Loucy (cell line): Measurements from ENCODE around the gene BCKDHB.
A peak's percentile ranks its signal among the peaks of the same experiment; 100 is the strongest.

Source experiments
- H2AFZ ChIP-seq: fragments of 200-600 bp; sonication (generic); 2 replicates; pipeline ENCODE4 v1.6.0; 2016; ENCODE audit warnings: antibody characterized with exemption, mild to moderate bottlenecking, low read length, moderate library complexity
- H3F3A ChIP-seq: fragments of 200-600 bp; 2 replicates; pipeline ENCODE4 v1.6.0; 2016; ENCODE audit warnings: antibody characterized with exemption, low read depth, mild to moderate bottlenecking
- H3K27me3 ChIP-seq: fragments of 200-600 bp; sonication (generic); 2 replicates; pipeline ENCODE4 v1.6.1; 2014; ENCODE audit warnings: low read length, mild to moderate bottlenecking; ENCODE audit not compliant: insufficient read depth, poor library complexity, severe bottlenecking
- H3K36me3 ChIP-seq: fragments of 200-600 bp; sonication (generic); 2 replicates; pipeline ENCODE4 v1.6.1; 2016; ENCODE audit warnings: low read length; ENCODE audit not compliant: insufficient read depth
- H3K4me1 ChIP-seq: fragments of 200-600 bp; sonication (generic); 2 replicates; pipeline ENCODE4 v1.5.1; 2014; ENCODE audit warnings: low read length, mild to moderate bottlenecking; ENCODE audit not compliant: insufficient read depth, poor library complexity, severe bottlenecking
- H3K4me2 ChIP-seq: fragments of 200-600 bp; sonication (generic); 2 replicates; pipeline ENCODE4 v1.6.0; 2014; ENCODE audit warnings: antibody characterized with exemption, low read length, low read depth, mild to moderate bottlenecking; ENCODE audit not compliant: poor library complexity, severe bottlenecking
- H3K4me3 ChIP-seq: fragments of 200-600 bp; sonication (generic); 2 replicates; pipeline ENCODE4 v1.5.1; 2014; ENCODE audit warnings: low read length, mild to moderate bottlenecking, mixed read lengths; ENCODE audit not compliant: poor library complexity, severe bottlenecking
- H3K79me2 ChIP-seq: fragments of 200-600 bp; sonication (generic); 2 replicates; pipeline ENCODE4 v1.6.1; 2014; ENCODE audit warnings: low read length; ENCODE audit not compliant: insufficient read depth
- H3K9ac ChIP-seq: fragments of 200-600 bp; sonication (generic); 2 replicates; pipeline ENCODE4 v1.6.0; 2014; ENCODE audit warnings: mild to moderate bottlenecking, low read depth, low read length, moderate library complexity; ENCODE audit not compliant: poor library complexity, severe bottlenecking
- H3K9me2 ChIP-seq: fragments of 200-600 bp; sonication (generic); replicated peaks from 2 replicates; pipeline ENCODE4 v1.6.1; 2016; ENCODE audit warnings: low read depth, low read length, mixed read lengths
- H3K9me3 ChIP-seq: fragments of 200-600 bp; sonication (generic); 2 replicates; pipeline ENCODE4 v1.6.1; 2014; ENCODE audit warnings: mild to moderate bottlenecking, antibody characterized with exemption, low read length, low read depth; ENCODE audit not compliant: insufficient read depth
- H4K20me1 ChIP-seq: fragments of 200-600 bp; sonication (generic); 2 replicates; pipeline ENCODE4 v1.6.0; 2014; ENCODE audit warnings: antibody characterized with exemption, low read length, mild to moderate bottlenecking; ENCODE audit not compliant: insufficient read depth, poor library complexity, severe bottlenecking
- EZH2phosphoT487 ChIP-seq: fragments of 200-600 bp; IDR thresholded peaks from 2 replicates; pipeline ENCODE4 v1.6.1; 2018; ENCODE audit warnings: antibody characterized with exemption, mild to moderate bottlenecking, moderate library complexity, borderline replicate concordance
- TF ChIP-seq, protein P1 (sequence below): fragments of 200-600 bp; sonication (generic); conservative IDR thresholded peaks from 2 replicates; pipeline ENCODE4 v1.5.1; 2014; ENCODE audit warnings: mild to moderate bottlenecking, antibody characterized with exemption, low read length

BCKDHB gene

GRCh38 chr6:80214436-80215022, 108.1 kb downstream of the BCKDHB start:
- Histone ChIP-seq H3K9me3 (no peaks in the 10 kb centered on the region), H3K4me1 (peaks cover 4% of the 10 kb centered on the region), H3K9ac (no peak overlapping the region), H2AFZ (no peak overlapping the region), H3K4me2 (no peak overlapping the region), H3F3A (no peaks in the 10 kb centered on the region), H3K9me2 (no peaks in the 10 kb centered on the region), H3K36me3 (no peaks in the 10 kb centered on the region), H3K79me2 (no peaks in the 10 kb centered on the region), H3K4me3 (no peak overlapping the region), H3K27me3 (no peaks in the 10 kb centered on the region), H4K20me1 (no peaks in the 10 kb centered on the region)
- TF ChIP-seq, protein P1, sequence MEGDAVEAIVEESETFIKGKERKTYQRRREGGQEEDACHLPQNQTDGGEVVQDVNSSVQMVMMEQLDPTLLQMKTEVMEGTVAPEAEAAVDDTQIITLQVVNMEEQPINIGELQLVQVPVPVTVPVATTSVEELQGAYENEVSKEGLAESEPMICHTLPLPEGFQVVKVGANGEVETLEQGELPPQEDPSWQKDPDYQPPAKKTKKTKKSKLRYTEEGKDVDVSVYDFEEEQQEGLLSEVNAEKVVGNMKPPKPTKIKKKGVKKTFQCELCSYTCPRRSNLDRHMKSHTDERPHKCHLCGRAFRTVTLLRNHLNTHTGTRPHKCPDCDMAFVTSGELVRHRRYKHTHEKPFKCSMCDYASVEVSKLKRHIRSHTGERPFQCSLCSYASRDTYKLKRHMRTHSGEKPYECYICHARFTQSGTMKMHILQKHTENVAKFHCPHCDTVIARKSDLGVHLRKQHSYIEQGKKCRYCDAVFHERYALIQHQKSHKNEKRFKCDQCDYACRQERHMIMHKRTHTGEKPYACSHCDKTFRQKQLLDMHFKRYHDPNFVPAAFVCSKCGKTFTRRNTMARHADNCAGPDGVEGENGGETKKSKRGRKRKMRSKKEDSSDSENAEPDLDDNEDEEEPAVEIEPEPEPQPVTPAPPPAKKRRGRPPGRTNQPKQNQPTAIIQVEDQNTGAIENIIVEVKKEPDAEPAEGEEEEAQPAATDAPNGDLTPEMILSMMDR, result peak; percentile 76
- no peak for TF ChIP-seq EZH2phosphoT487

GRCh38 chr6:80215063-80215462, 108.6 kb downstream of the BCKDHB start:
- no peak overlapping the region for H3K4me2 ChIP-seq
- H3K4me3 ChIP-seq, result no peak overlapping the region
- no peaks in the 10 kb centered on the region for H3K79me2 ChIP-seq
- no peaks in the 10 kb centered on the region for H3K9me2 ChIP-seq
- H3K9ac ChIP-seq, result no peak overlapping the region
- no peaks in the 10 kb centered on the region for H3K9me3 ChIP-seq
- H2AFZ ChIP-seq, result no peak overlapping the region
- H3F3A ChIP-seq, result no peaks in the 10 kb centered on the region
- no peaks in the 10 kb centered on the region for H3K36me3 ChIP-seq
- TF ChIP-seq, protein P1, result no peak
- TF ChIP-seq EZH2phosphoT487, result no peak
- no peaks in the 10 kb centered on the region for H3K27me3 ChIP-seq
- H3K4me1 ChIP-seq, result no peaks in the 10 kb centered on the region
- no peaks in the 10 kb centered on the region for H4K20me1 ChIP-seq

GRCh38 chr6:80217794-80218193, 111.3 kb downstream of the BCKDHB start:
- H3K4me2 ChIP-seq, result no peak overlapping the region
- H3K4me3 ChIP-seq, result no peak overlapping the region
- no peaks in the 10 kb centered on the region for H3F3A ChIP-seq
- H3K9me3 ChIP-seq, result no peaks in the 10 kb centered on the region
- H3K9me2 ChIP-seq, result no peaks in the 10 kb centered on the region
- H2AFZ ChIP-seq, result no peak overlapping the region
- no peaks in the 10 kb centered on the region for H3K27me3 ChIP-seq
- no peaks in the 10 kb centered on the region for H3K4me1 ChIP-seq
- H3K79me2 ChIP-seq, result no peaks in the 10 kb centered on the region
- H3K36me3 ChIP-seq, result no peaks in the 10 kb centered on the region
- H3K9ac ChIP-seq, result no peak overlapping the region
- H4K20me1 ChIP-seq, result no peaks in the 10 kb centered on the region
- no peak for TF ChIP-seq EZH2phosphoT487

- H3K4me2 ChIP-seq, result no peak overlapping the region
- H2AFZ ChIP-seq, result no peak overlapping the region
- H3K9ac ChIP-seq, result no peak overlapping the region
- H3F3A ChIP-seq, result no peaks in the 10 kb centered on the region
- no peak overlapping the region for H3K4me3 ChIP-seq
- no peaks in the 10 kb centered on the region for H3K79me2 ChIP-seq
- H3K9me3 ChIP-seq, result no peaks in the 10 kb centered on the region
- no peaks in the 10 kb centered on the region for H3K36me3 ChIP-seq
- H3K27me3 ChIP-seq, result no peaks in the 10 kb centered on the region
- no peak for TF ChIP-seq EZH2phosphoT487
- TF ChIP-seq, protein P1, result no peak
- no peaks in the 10 kb centered on the region for H3K4me1 ChIP-seq
- H3K9me2 ChIP-seq, result no peaks in the 10 kb centered on the region
- H4K20me1 ChIP-seq, result no peaks in the 10 kb centered on the region
Observed at GRCh38 chr6:80223743-80224212, 117.3 kb downstream of the BCKDHB start.
